HepG2 (cell line): ENCODE measurements around the gene BPHL.
A peak's percentile ranks its signal among the peaks of the same experiment; 100 is the strongest.

Source experiments
- CBX5 ChIP-seq: sonication (generic); formaldehyde crosslinking; IDR thresholded peaks from 2 replicates; pipeline ENCODE4 v1.4.0; 2020; ENCODE audit warnings: missing genetic modification reagents, borderline replicate concordance
- EED ChIP-seq: sonication (generic); formaldehyde crosslinking; IDR thresholded peaks from 2 replicates; pipeline ENCODE4 v1.5.0; 2020; ENCODE audit warnings: mild to moderate bottlenecking, missing genetic modification reagents
- EP300 ChIP-seq, 3 experiments: sonication (generic) in 1 of 3; formaldehyde crosslinking in 1 of 3; IDR thresholded peaks; 2 replicates each; pipeline versions ENCODE4 v1.5.1 to v1.6.1; 2011 to 2020; ENCODE audit warnings: low read depth in 2 of 3, low read length in 2 of 3, borderline replicate concordance in 1 of 3, improper control_type of control experiment in 1 of 3, mild to moderate bottlenecking in 1 of 3, missing genetic modification reagents in 1 of 3, moderate library complexity in 1 of 3
- POLR2A ChIP-seq, 2 experiments: IDR thresholded peaks; 2 replicates each; pipeline ENCODE4 v1.6.1; 2011; ENCODE audit warnings: low read depth in 2 of 2, low read length in 2 of 2, mild to moderate bottlenecking in 1 of 2, moderate library complexity in 1 of 2; ENCODE audit not compliant: insufficient read depth in 1 of 2
- RFX5 ChIP-seq: IDR thresholded peaks from 2 replicates; pipeline ENCODE4 v1.6.1; 2011; ENCODE audit warnings: low read depth, low read length, improper control_type of control experiment
- RNF2 ChIP-seq: fragments of 450-650 bp; conservative IDR thresholded peaks from 2 replicates; pipeline ENCODE4 v1.6.1; 2016; ENCODE audit warnings: low read depth
- ZBTB8A ChIP-seq: sonication (generic); formaldehyde crosslinking; IDR thresholded peaks from 2 replicates; pipeline ENCODE4 v1.4.0; 2020; ENCODE audit warnings: mild to moderate bottlenecking, low read depth, missing genetic modification reagents, borderline replicate concordance
- ZNF775 ChIP-seq: sonication (generic); formaldehyde crosslinking; IDR thresholded peaks from 2 replicates; pipeline ENCODE4 v1.4.0; 2020; ENCODE audit warnings: missing genetic modification reagents, mild to moderate bottlenecking, moderate library complexity, borderline replicate concordance
- TF ChIP-seq, protein P1 (sequence below): IDR thresholded peaks from 2 replicates; pipeline ENCODE4 v1.6.1; 2012; ENCODE audit warnings: inconsistent platforms

DNA sequence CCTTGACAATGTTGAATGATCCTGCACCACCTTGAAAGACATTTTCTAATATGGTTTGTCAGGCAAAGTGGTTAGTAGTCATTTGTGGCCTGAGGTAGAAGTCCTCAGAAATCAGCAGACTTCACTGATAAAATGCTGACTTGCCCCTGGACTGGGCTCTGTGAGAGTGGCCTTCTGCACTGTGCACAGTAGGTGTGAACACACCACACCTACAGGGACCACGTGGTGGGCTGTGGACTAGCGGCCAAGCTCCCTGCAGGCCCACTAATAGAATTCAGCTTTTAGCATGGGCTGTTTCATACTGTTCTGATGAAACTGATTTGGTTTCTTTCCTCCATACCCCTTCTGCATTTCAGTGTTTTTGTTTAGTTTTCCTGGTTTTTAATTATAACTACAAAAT lies 7.3 kb downstream of the BPHL start:
- TF ChIP-seq RFX5 (no peak), CBX5 (CRISPR knock-in tag) (no peak), RNF2 (no peak), EP300 (IDR thresholded peaks at IDR 0.05; ENCODE audit: low read depth in 2 of 2, low read length in 2 of 2) (no peak), EP300 (CRISPR knock-in tag; IDR thresholded peaks at IDR 0.05; ENCODE audit: borderline replicate concordance) (no peak), EED (no peak), ZNF775 (CRISPR knock-in tag) (no peak), POLR2A (IDR thresholded peaks at IDR 0.05; ENCODE audit: insufficient read depth in 1 of 2, low read depth in 2 of 2, low read length in 2 of 2) (no peak), ZBTB8A (CRISPR knock-in tag) (no peak)
- TF ChIP-seq, protein P1, sequence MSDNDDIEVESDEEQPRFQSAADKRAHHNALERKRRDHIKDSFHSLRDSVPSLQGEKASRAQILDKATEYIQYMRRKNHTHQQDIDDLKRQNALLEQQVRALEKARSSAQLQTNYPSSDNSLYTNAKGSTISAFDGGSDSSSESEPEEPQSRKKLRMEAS, result peak; percentile 28; the same call in 1 of the 2 replicates
